HG02678 (cell line): ENCODE data around the gene LMAN2.
A peak's percentile ranks its signal among the peaks of the same experiment; 100 is the strongest.
"Not testable (repeated sequence)": the region's sequence is repeated elsewhere in the genome, so short reads cannot be mapped to it uniquely, and the experiment has no call there.

Experiments
- ATAC-seq: cut with Tn5 transposase; IDR thresholded peaks from one replicate; pipeline ENCODE4 v1.9.1; 2021; ENCODE audit warnings: mild to moderate bottlenecking, moderate library complexity; ENCODE audit not compliant: unreplicated experiment

LMAN2 gene

DNA sequence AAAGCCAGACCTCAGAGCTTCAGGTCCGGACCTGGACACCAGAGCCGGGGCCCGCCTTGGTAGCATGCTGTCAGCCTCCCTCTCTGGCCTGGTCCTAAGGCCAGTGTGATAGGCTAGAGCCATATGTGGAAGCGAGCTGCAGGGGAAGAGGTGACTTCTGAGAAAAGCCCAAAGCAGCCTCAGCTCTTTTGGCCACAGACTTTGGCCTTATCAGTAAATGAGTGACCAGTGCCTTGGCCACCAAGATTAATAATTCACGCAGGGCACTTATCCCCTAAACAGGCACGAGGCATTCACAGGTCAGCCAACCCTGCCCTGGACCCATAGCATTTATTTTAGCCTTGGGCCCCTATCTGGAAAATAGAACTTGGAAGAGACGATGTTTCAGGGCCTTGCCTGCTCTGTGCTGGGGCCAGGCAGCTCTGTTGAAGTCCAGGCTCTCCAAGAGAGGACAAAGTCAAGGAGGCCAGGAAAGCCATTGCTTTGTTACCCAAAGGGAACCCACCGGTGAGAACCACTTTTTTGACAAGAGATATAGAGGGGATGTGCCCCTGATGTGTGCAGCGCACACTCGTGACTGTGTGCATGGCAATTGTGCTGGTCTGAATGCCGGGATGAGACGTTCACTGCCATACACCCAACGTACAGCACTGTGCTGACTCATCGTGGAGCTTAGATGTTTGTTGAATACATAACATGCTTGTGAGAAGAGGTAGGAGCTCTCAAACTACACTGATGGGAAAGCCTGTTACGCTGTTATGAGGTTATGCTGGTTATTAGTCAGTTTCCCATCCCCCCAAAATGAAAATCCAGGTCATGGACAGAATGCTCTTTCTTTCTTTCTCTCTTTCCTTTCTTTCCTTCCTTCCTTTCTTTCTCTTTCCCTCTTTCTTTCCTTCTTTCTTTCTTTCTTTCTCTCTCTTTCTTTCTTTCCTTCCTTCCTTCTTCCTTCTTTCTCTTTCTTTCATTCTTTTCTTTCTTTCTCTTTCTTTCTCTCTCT lies 27.7 kb upstream of the LMAN2 start:
- ATAC-seq = peak; percentile 63

DNA sequence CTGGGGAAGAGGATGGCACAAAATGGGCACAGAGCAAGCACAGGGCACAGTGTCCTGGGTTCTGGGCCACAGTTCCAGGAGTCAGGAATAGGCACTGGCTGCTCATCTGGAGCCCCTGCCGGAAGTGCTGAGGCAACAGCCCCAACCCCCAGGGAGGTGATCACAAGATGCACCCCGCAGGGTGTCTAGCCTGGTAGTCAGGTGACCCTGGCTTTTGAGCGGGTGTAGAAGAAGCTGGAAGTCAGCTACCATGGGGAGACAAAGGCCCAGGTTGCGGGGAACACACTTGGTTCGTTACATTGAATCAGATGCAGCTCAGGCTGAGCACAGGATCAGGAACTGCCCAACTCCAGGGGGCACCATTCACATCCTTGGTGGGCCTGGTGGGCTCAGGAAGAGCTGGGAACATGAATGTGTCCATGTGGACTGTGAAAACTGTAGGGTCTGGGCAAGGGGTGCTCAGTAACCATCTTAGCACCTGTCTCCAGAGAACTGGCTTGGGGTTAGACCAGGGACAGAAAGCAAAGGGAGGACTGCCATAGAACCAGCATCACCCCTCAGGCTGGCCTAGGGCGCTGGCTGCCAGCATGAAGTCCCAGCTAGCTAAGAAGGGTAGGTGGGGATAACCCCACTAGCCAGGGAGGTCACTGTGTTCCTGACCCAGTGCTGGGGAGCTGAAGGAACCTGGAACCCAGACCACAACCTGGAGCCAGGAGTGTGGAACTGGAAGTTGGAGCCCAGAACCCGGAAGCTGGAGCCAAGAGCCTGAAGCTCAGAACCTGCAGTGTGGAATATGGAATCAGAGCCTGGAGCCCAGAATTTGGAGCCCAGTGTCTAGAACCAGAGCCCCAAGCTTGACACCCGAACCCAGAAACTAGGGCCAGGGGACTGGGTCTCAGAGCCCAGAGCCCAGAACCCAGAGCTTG lies 26.6 kb upstream of the LMAN2 start:
- no peak for ATAC-seq

DNA sequence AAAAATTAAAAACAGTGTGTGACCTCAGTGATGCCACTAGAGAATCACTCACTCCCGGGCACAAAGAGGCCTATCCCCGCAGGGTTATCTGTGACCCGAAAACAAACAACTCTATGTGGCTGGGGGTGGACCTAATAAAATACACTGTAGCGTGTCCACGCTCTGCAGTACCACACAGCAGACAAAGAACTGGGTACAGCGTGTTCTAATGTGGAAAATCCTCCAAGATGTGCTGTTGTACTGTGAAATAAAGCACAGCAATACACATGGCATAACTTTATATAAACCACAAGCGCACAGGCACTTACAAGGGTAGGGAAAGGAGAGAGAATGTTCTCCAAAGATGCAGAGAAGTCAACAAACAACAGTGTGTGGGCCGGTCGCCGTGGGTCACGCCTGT lies 24.6 kb upstream of the LMAN2 start:
- ATAC-seq = no peak

DNA sequence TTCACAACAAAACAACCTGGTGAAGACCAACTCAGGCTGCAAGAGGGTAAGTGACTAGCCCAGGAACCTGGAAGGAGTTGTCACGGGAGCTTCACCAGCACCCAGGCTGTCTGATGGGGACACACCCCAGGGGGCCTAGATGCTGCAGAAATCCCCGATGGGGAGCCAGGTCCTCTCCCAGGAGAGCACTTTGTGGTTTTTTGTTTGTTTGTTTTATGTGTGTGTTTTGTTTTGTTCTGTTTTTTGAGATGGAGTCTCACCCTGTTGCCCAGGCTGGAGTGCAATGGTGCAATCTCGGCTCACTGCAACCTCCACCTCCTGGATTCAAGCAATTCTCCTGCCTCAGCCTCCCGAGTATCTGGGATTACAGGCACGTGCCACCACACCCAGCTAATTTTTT lies 24.0 kb upstream of the LMAN2 start:
- ATAC-seq = not testable (repeated sequence)

DNA sequence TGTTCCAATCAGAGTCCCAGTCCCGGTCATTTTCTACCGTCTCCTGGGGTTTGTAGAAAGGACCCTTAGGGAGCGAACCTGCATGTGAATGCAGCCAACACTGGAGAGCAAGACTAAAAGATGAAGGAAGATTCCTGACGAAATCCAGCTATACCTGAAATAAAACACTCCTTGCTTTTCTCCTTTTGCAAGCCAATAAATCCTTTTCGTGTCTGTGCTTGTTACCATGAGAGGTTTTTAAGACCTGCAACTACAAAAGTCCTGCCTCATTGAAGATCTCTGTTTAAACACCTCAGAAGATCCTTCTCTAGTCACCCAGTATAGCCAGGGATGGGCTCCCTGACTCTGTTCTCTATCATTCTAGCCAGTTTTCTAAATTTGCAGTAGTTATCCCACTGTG lies 22.7 kb upstream of the LMAN2 start:
- ATAC-seq = no peak

DNA sequence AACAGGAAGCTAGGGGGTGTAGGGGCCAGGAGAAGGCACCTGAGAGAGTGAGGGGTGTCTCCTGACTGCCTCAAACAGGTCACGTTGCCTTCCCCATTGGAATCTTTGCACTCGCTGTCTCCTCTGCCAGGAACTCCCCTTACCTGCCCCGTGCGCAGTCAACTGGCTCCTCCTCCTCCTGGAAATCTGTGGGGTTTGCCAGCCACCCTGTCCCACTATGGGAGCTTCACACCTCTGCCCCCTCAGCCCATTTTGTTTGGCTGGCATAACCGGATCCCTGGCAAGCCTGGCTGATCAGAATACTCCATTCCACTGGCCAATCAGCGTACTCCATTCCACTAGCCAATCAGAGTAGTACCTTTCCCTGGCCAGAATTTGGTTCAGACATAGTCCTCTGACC lies 22.3 kb upstream of the LMAN2 start:
- ATAC-seq = no peak

DNA sequence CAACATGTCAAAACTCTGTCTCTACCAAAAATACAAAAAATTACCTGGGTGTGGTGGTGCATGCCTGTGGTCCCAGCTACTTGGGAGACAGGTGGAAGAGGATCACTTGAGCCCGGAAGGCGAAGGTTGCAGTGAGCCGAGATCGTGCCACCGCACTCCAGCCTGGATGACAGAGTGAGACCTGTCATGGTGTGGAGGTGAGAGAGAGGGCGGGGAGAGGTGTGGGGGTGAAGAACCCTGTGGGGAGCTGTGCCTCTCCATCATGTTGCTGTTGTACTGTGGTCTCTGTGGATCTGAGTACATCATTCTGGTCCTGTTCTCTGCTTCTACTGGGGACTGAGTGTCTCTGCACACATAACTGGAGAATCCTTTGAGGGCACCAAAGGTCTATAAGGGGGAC lies 21.4 kb upstream of the LMAN2 start:
- no peak for ATAC-seq

DNA sequence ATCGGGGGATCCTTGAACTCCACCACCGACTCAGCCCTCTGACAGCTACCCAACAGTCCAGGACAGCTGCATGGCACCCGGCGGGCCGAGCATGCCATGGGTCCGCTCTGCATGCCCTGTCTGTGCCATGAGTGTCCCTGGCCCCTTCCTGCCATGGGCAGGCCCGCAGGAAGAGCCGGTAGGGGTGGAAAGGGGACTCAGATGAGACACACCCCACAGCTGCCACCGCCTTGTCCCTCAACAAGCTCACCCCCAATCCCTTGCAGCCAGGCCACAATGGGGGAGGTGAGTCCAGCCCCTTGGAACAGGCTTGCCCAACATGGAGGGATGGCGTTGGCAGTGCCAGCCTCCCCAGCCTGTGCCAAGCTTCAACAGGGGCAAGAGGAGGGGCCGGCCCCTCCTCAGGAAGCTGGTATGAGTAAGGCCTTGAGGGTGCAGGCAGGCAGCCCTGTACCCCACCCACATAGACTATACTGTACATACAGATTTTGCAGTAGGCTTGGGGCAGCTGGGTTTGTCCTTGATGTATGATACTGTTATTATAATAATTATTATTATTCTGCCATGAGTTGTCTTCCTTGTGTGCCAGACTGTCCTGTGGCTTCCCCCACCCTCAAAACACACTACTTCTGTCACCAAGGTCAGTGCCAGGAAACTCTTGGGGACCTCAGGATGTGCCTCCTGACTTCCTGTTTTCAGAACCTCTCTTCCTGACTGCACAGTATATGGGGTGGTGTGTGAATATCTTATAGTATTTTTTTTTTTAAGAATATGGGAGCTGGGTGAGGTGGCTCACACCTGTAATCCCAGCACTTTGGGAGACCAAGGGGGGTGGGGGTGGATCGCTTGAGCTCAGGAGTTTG lies 20.8 kb upstream of the LMAN2 start:
- ATAC-seq = no peak

DNA sequence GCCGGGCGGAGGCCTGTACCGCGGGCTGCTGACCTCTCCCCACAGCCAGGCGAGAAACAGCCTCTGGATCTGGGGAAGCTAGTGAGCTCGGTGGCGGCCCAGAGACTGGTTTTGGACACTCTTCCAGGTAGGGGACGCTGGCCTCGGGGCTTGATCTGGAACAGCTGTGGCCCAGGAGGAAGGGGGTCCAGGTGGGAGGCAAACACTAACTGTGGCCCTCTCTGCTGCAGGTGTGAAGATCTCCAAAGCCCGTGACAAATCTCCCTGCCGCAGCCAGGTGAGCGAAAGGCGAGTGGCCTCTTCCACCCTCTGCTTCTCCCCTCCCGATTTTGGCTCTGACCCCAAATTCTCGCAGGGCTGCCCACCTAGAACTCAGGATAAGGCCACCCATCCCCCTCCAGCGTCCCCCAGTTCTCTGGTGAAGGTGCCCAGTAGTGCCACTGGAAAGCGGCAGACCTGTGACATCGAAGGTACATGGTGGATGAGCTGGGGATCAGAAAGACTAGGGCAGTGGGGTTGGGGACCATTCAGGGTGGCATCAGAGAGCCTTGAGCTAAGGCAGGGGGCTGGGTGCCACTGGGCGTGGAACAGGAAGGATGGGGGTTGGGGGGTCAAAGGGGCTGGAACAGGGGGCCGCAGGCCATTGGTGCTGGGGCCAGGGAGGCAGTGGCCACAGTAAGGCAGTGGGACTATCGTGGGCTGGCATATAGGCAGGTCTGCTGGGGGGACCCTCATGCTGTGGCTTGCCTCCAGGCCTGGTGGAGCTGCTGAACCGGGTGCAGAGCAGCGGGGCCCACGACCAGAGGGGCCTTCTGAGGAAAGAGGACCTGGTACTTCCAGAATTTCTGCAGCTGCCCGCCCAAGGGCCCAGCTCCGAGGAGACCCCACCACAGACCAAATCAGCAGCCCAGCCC lies 19.9 kb upstream of the LMAN2 start:
- no peak for ATAC-seq

DNA sequence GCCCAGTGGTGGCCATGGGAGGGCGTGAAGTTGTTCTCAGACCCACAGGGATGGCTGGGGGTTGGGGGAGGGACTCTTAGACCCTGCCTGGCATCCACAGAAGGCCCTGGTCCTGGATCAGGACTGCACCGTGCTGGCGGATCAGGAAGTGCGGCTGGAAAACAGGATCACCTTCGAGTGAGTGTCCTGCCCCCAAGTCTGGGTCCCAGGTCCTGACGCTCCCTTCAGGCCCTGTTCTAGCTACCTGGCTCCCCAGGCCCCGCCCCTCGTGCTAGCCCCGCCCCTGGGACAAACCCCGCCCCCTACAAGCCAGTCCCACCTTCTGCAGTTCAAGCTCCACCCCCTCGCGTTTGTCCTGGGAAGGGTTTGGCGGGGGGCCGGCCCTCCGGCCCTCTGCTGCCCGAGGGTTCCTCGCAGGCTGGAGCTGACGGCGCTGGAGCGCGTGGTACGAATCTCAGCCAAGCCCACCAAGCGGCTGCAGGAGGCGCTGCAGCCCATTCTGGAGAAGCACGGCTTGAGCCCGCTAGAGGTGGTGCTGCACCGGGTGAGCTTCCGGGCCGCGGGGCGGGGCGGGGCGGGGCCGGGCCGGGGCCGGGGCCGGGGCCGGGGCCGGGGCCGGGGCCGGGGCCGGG lies 19.1 kb upstream of the LMAN2 start:
- ATAC-seq = no peak

DNA sequence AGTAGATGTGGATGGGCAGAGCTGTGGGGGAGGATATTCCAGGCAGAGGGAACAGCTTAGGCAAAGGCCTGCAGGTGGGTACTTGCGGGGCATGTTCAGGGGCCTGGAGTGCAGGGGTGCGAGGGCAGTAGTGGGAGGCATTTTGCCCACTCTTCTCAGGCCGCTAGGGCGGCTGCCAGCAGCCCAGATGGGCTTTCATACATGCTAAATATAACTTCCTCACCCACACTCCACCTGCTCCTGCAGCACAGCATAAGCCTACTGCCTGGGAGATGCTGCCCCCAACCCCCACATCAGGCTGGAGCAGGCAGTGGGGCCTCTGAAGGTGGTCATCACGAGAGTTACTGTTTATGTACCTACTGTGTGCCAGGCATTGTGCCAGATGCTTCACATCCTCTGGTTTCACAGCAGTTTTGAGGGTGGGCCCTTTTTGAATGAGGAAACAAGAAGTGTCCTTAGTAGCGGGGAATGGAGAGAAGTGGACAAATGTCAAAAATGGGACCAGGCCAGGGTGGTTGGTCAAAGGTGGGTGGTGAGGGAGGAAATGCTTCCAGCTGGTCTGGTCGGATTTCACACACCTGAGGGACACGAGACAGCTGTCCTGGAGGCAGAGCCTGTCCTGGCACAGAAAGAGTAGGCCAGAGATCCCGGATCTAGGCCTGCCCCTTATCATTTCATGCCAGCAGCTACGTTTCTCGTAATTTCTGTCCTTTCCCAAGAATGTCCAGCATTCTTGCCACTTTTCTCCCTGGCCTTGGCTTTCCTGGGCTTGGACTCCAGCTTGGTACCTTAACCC lies 18.4 kb upstream of the LMAN2 start:
- ATAC-seq = no peak

DNA sequence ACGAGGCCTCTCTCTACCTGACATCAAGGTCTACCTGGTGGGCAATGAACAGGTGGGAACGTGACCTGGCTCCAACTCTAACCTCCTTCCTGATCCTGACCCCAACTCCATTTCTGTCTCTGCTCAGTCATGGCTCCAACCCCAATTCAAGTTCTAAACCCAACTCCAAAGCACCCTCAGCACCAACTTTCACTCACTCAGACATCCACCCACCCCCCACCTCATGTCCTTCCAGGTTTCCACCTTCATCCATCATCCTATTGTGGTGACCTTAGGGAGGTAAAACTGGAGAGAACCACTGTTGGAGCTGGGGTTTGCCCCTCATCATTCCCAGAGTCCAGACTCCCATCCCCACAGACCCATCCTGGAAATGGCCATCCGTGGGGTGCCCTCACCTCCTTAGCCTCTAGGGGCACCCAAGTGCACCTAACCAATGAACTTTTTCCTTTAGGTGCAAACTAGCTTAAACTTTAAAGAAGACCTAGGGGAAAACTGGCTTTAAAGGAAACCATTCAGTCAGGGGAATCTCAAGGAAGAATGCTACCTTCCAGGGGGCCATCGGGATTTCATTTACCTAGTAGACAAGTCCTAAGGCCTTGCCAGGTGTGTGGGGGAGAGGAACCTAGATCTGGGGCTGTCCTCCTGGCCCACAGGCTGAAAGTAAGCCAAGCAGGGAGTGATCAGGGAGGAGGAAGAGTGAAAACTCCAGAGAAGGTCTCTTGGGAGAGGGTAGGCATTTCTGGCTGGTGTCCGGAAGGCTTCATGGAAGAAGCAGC lies 17.6 kb upstream of the LMAN2 start:
- no peak for ATAC-seq

DNA sequence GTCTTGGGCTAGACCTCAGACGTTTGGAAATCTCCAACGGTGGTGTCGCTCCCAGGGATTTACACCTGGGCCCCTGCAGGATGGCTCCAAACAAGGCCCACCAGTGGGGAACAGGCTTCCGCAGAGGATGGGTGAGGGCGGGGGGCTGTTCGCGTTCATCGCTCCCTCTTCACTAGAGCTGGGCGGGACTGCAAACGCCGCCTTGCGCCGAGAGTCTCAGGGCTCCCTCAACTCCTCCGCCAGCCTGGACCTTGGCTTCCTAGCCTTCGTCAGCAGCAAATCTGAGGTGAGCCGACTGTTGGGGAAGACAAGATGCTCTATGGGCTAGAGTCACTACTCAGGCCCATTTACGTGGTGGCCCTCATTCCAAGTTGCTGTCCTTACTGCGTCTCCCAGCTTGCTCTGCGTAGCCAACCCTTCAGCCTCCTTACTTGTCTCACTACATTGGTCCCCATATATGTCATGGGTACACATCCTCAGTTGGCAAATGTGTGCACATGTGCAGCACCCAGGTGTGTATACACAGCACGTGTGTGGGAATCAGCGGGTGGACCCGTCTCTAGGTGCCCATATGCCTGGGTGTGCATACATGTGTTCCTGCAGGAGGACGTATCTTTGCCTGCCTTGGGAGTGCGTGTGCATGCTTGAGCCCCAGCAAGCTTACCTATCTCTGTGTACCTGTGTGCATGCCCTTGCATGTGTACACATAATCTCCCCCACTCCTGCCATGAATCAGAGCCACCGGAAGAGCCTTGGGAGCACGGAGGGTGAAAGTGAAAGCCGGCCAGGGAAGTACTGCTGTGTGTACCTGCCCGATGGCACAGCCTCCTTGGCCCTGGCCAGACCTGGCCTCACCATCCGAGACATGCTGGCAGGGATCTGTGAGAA lies 16.8 kb upstream of the LMAN2 start:
- ATAC-seq = no peak

DNA sequence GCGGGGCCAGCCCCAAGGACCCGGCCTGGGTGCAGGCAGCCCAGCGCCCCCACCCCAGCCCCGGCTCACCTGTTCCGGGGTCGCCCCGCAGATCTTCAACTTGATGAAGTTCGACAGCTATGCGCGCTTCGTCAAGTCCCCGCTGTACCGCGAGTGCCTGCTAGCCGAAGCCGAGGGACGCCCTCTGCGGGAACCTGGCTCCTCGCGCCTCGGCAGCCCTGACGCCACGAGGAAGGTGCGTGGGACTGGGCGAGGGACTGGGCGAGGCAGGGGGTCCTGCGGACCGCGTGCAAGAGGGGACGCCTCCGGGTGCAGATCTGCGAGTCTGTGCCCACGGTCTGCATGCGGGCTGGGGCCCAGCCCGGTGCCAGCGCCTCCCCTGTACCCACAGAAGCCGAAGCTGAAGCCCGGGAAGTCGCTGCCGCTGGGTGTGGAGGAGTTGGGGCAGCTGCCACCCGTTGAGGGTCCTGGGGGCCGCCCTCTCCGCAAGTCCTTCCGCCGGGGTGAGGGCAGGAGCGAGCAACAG lies 15.9 kb upstream of the LMAN2 start:
- ATAC-seq = no peak

DNA sequence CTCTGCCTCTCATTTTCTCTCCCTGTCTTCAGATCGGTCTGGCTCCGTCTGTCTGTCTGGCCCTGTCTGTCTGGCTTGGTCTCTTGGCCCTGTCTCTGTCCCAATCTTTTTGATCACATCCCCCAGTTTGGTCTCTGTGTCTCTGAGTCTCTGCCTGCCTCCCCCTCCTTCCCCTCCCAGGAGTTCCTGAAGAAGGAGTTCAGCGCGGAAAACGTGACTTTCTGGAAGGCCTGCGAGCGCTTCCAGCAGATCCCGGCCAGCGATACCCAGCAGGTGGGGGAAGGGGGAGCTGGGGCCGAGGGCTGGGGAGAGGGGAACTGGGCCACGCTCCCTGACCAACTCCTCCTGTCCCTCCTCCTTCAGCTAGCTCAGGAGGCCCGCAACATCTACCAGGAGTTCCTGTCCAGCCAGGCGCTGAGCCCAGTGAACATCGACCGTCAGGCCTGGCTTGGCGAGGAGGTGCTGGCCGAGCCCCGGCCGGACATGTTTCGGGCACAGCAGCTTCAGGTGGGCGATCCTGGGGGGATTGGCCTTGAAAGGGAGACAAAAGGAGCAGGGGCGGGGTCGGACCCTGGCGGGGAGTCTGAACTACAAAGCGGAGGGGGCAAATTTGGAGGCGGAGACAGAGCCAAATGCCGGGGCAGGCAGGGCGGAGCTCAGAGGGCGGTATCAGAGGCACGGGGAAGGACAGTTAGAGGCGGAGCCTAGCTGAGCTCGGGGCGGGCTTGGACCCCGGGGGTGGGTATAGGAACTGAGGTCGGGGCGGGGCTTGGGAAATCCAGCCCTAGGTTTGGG lies 15.3 kb upstream of the LMAN2 start:
- no peak for ATAC-seq
